ENCODE data around the gene PODN.

Gene PODN

GRCh38 chr1:53050310-53050709 is 11.7 kb upstream of the PODN start:
- DNase-seq (ENCODE audit: low spot score): no peak

- no peak for DNase-seq (ENCODE audit: low spot score)
Measured at GRCh38 chr1:53051676-53052075, 10.3 kb upstream of the PODN start.

- DNase-seq (ENCODE audit: low spot score): no peak
Measured at GRCh38 chr1:53057127-53057526, 4.9 kb upstream of the PODN start.

- DNase-seq (ENCODE audit: low spot score): no peak
Measured at GRCh38 chr1:53060579-53060978, 1.4 kb upstream of the PODN start.

- no peak for DNase-seq (ENCODE audit: low spot score)
Measured at GRCh38 chr1:53061123-53061858, 722 bp upstream of the PODN start.

GRCh38 chr1:53062708-53063591 is 937 bp downstream of the PODN start:
- DNase-seq (ENCODE audit: low spot score): no peak

GRCh38 chr1:53063744-53064515 is 1.9 kb downstream of the PODN start:
- no peak for DNase-seq (ENCODE audit: low spot score)

GRCh38 chr1:53065391-53065790 is 3.4 kb downstream of the PODN start:
- DNase-seq (ENCODE audit: low spot score): no peak

GRCh38 chr1:53066488-53066887 is 4.5 kb downstream of the PODN start:
- no peak for DNase-seq (ENCODE audit: low spot score)

- no peak for DNase-seq (ENCODE audit: low spot score)
Measured at GRCh38 chr1:53066891-53067738, 5.1 kb downstream of the PODN start.

GRCh38 chr1:53067886-53068285 is 5.9 kb downstream of the PODN start:
- DNase-seq (ENCODE audit: low spot score): no peak

- no peak for DNase-seq (ENCODE audit: low spot score)
Measured at GRCh38 chr1:53068314-53069099, 6.5 kb downstream of the PODN start.

- no peak for DNase-seq (ENCODE audit: low spot score)
Measured at GRCh38 chr1:53069265-53069662, 7.3 kb downstream of the PODN start.

GRCh38 chr1:53069663-53070327 is 7.8 kb downstream of the PODN start:
- no peak for DNase-seq (ENCODE audit: low spot score)

GRCh38 chr1:53070621-53071020 is 8.6 kb downstream of the PODN start:
- DNase-seq (ENCODE audit: low spot score): no peak

GRCh38 chr1:53071167-53071865 is 9.3 kb downstream of the PODN start:
- no peak for DNase-seq (ENCODE audit: low spot score)

- no peak for DNase-seq (ENCODE audit: low spot score)
Measured at GRCh38 chr1:53071915-53072314, 9.9 kb downstream of the PODN start.

- no peak for DNase-seq (ENCODE audit: low spot score)
Measured at GRCh38 chr1:53073287-53073686, 11.3 kb downstream of the PODN start.

GRCh38 chr1:53073868-53074311 is 11.9 kb downstream of the PODN start:
- DNase-seq (ENCODE audit: low spot score): no peak
